GM21717 (cell line): ENCODE results near the gene ARHGEF28.

Experiments
- ATAC-seq: cut with Tn5 transposase; IDR thresholded peaks from one replicate; pipeline ENCODE4 v1.9.1; 2021; ENCODE audit warnings: mild to moderate bottlenecking, moderate library complexity; ENCODE audit not compliant: unreplicated experiment

Gene ARHGEF28

GRCh38 chr5:73952872-73953271, 326.9 kb downstream of the ARHGEF28 start:
- no peak for ATAC-seq

GRCh38 chr5:73954381-73954780, 328.4 kb downstream of the ARHGEF28 start:
- ATAC-seq, result no peak

- ATAC-seq, result no peak
Measured at GRCh38 chr5:73955271-73955846, 329.4 kb downstream of the ARHGEF28 start.

- ATAC-seq, result no peak
Measured at GRCh38 chr5:73957397-73958001, 331.5 kb downstream of the ARHGEF28 start.

GRCh38 chr5:73958037-73958436, 332.0 kb downstream of the ARHGEF28 start:
- no peak for ATAC-seq

- ATAC-seq, result no peak
Measured at GRCh38 chr5:73960023-73960422, 334.0 kb downstream of the ARHGEF28 start.

- no peak for ATAC-seq
Measured at GRCh38 chr5:73960426-73960825, 334.4 kb downstream of the ARHGEF28 start.

GRCh38 chr5:73962801-73963425, 336.9 kb downstream of the ARHGEF28 start:
- no peak for ATAC-seq

GRCh38 chr5:73964352-73964865, 338.4 kb downstream of the ARHGEF28 start:
- no peak for ATAC-seq

- no peak for ATAC-seq
Measured at GRCh38 chr5:73966451-73966850, 340.5 kb downstream of the ARHGEF28 start.

GRCh38 chr5:73967347-73967746, 341.4 kb downstream of the ARHGEF28 start:
- no peak for ATAC-seq

GRCh38 chr5:73968246-73968645, 342.2 kb downstream of the ARHGEF28 start:
- ATAC-seq, result no peak

GRCh38 chr5:73968729-73969128, 342.7 kb downstream of the ARHGEF28 start:
- no peak for ATAC-seq

GRCh38 chr5:73969195-73970036, 343.4 kb downstream of the ARHGEF28 start:
- ATAC-seq, result no peak

- no peak for ATAC-seq
Measured at GRCh38 chr5:73971326-73971725, 345.3 kb downstream of the ARHGEF28 start.

GRCh38 chr5:73973135-73973534, 347.1 kb downstream of the ARHGEF28 start:
- ATAC-seq, result no peak

GRCh38 chr5:73974871-73975360, 348.9 kb downstream of the ARHGEF28 start:
- no peak for ATAC-seq

GRCh38 chr5:73975845-73976244, 349.8 kb downstream of the ARHGEF28 start:
- no peak for ATAC-seq

- no peak for ATAC-seq
Measured at GRCh38 chr5:73977146-73977545, 351.1 kb downstream of the ARHGEF28 start.

- ATAC-seq, result no peak
Measured at GRCh38 chr5:73979321-73979720, 353.3 kb downstream of the ARHGEF28 start.

- no peak for ATAC-seq
Measured at GRCh38 chr5:73981704-73982103, 355.7 kb downstream of the ARHGEF28 start.
